Fibroblast of skin of right biceps (primary cell): ENCODE results near the gene RBM10.

ENCODE experiments used
- DNase-seq: peaks from one replicate; pipeline ENCODE4 v3.0.0-alpha.2; 2013

RBM10 gene

DNA sequence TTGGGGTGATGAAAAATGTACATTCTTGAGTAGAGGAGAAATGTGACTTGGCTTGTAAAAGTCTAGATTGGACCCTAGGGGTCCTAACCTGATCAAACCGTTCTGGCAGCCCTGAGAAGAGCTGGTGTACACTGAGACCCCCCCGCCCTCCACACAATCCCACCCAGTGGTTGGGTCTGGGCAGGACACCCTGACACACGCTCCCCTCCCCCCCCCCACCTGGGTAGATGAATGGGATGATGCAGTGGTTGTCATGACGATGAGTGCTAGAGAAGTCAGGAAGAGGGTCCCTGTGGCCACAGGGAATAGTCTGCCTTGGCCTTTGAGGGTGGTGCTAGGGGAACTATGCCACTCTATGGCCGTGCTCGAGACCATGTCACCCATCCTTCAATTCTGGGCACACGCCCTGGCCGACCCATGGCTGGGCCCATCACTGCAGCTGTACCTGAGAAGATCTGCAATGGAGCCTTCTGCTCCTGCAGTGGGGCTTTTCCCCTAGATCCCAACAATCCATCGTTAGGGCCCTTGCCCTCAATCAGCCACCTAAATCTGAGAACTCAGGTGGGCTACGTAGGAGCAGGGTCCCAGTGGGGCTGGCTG, 77.8 kb downstream of the RBM10 start:
- DNase-seq, result no peak

DNA sequence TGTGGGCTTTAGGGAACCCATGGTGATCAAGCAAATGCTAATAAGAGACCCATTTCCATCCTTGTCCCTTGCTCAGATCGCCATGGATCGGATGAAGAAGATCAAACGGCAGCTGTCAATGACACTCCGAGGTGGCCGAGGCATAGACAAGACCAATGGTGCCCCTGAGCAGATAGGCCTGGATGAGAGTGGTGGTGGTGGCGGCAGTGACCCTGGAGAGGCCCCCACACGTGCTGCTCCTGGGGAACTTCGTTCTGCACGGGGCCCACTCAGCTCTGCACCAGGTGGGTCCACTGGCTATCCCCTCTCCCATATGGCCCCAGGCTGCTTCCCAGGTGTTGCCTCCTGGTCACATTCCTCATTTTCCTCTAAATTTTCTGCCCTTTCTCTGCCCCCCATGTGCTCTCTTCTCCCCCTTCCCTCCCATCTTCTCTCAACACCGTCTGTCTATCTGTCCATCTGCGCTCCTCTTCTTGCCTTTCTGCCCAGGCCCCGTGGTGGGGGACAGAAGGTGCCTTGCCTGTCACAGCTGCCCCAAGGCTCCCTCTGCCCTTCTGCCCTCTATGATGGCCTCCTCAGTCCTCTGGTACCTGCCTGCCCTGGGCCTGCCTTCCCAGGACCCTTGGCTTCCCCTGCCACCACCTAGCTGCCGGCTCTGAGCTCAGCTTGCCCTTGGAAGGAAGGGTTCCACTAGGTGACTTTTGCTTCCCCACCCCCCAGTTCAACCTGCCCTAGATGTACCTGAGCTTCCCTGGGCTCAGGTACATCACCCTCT, 78.6 kb downstream of the RBM10 start:
- no peak for DNase-seq

DNA sequence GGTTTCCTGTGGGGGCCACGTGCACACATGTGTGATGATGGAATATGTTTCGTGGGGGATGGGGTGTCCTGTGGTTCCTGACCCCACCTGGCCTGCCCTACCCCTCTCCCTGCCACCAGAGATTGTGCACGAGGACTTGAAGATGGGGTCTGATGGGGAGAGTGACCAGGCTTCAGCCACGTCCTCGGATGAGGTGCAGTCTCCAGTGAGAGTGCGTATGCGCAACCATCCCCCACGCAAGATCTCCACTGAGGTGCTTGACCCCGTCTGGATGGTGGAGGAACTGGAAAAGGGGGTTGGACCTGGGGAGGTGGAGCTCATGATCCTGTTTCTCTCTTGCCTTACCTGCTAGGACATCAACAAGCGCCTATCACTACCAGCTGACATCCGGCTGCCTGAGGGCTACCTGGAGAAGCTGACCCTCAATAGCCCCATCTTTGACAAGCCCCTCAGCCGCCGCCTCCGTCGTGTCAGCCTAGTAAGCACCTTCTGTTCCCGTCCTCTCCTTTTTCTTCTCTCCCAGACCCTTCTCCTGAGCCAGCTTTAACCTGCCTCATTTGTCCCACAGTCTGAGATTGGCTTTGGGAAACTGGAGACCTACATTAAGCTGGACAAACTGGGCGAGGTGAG, 79.4 kb downstream of the RBM10 start:
- DNase-seq, result no peak

DNA sequence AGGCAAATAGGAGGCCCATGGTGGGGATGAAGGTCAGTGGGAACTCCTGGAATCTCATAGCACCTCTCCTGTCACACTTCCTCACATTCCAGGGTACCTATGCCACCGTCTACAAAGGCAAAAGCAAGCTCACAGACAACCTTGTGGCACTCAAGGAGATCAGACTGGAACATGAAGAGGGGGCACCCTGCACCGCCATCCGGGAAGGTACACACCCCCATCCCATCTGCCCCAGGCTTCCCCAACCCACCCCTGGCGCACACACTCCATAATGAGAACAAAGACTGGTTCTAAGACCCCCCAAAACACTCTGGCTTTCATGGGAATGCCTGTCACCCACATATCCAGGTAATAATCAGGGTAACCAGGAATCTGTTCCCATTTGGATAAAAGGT, 79.9 kb downstream of the RBM10 start:
- DNase-seq, result no peak

DNA sequence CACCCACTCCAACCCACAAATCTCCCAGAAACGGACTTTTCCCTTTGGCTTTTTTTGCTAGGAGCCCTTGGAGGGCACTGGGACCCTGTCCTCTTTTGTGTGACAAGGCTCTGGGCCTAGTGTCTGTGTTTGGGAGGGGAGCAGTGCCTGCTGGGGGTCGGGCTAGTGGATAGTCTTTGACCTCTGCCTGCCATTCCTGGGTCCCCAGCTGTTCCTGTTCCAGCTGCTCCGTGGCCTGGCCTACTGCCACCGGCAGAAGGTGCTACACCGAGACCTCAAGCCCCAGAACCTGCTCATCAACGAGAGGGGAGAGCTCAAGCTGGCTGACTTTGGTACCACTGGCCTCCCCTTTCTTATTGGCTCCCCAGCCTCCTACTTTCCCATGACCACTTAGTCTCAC, 81.0 kb downstream of the RBM10 start:
- DNase-seq, result no peak

DNA sequence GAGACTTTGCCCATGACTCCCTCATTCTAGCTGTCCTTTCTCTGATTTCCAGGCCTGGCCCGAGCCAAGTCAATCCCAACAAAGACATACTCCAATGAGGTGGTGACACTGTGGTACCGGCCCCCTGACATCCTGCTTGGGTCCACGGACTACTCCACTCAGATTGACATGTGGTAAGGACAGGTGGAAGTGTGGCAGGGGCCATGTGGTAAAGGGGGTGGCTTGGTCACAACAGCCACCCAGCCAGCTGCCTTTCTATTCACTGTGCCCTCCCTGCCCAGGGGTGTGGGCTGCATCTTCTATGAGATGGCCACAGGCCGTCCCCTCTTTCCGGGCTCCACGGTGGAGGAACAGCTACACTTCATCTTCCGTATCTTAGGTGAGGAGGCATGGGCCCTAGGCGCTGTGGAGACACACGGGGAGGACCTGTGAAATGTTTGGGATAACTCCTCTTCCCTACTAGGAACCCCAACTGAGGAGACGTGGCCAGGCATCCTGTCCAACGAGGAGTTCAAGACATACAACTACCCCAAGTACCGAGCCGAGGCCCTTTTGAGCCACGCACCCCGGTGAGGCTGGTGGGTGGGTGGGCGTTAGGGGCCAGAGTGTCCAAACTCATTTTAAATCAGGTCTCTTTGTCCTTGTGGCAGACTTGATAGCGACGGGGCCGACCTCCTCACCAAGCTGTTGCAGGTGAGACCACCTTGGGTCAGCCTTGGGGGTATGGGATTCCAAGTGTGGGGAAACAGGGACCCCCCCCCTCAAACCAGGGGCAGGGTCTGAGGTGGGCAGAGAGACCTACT, 81.7 kb downstream of the RBM10 start:
- DNase-seq, result no peak

DNA sequence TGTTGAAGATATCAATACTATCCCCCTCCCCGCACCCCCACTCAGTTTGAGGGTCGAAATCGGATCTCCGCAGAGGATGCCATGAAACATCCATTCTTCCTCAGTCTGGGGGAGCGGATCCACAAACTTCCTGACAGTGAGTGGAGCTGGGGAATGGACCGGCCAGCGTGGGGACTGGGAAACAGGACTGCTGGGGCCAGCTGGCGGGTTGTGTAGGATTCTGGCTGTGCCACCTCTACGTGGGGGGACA, 82.2 kb downstream of the RBM10 start:
- DNase-seq, result no peak

DNA sequence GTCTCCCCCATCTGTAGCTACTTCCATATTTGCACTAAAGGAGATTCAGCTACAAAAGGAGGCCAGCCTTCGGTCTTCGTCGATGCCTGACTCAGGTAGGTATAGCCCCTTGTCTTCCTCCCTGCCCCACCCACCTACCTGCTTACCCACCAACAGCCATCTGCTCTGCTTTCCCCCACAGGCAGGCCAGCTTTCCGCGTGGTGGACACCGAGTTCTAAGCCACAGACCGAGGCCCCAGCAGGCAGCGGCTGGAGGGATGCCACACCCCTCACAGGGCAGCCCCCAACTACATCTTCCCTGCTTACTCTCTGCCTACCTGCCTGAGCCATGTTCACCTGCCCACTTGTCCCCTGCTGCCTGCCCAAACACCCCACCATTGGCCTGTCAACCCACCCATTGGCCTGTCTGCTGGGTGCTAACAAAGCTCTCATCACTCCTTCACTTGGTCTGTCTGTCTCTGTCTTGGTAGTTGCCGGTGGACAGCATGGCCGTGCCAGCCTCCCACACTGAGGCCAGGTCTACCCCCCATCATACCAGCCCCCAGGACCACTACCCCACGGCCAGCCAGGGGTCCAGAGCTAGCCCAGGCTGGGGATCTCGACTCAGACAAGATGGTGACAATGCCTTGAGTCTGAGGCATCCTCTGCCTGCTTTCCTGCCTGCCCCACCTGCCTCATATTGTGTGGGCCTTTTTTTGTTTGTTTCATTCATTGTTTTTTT, 83.7 kb downstream of the RBM10 start:
- DNase-seq, result no peak

DNA sequence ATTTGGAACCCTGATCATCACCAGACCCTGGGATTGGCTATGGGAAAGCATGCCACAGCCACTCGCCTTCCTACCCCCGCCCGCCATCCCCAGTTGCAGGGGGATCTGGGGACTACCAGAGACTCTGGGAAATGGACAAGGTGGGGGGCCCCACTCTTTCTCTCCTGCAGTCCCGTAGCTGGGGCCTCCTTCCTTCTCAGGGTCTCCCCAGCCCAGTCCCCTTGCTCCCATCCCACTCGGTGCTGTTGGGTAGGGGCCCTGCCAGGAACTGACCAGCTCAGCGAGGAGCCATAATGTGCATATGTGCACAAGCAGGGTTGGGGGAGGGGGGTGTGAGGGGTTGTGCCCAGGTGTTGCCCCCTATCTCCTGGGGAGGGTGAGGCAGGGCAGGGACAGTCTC, 84.4 kb downstream of the RBM10 start:
- no peak for DNase-seq

DNA sequence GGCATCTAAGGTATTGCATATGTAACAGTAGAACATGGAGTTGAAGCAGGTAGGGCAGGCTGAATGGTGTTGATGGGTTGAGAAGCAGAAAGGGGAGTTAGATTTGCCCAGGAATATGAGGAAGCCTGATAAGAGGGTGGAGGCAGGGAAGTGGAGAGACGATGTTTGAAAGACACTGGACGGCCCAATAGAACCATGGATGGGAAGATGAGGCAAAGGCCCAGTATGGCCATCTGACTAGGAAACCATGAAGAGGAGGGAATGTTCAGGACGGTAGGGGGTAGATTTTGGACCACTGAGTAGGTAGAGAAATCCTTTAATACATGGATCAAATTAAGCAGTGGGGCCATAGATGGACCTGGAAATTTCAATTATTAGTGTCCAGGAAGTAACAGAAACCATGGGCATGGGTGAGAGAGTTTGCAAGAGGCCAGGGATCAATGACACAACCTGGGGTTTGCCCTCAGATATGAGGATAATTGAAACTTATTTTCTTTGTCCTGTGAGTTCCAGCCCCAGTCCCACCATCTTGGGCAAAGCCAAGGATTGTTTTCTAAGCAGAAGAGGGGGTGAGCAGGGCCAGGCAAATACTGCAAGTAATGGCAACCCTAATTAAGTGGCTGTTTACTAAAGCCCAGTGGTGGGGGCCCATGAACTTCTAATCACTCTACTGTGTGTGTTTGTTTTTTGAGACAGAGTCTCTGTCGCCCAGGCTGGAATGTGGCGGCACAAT, 85.3 kb downstream of the RBM10 start:
- DNase-seq, result no peak

DNA sequence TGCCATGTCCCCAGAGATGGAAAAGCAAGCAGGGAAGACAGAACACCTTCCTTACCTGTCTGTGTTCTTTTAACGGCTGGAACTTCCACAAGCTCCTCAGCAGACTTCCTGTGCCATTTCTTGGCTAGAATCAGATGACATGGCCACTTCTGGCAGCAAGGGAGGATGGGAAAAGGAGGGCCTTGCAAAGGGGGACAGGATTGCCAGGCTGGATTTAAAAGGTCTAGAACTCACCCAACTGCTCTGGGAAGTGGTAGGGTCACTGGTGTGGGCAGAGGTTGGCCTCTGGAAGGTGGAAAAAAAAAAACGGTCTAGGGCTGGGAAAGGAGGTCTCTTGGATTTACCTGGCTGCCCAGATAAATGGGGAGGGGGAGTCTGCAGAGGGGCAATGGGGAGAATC, 86.1 kb downstream of the RBM10 start:
- no peak for DNase-seq

DNA sequence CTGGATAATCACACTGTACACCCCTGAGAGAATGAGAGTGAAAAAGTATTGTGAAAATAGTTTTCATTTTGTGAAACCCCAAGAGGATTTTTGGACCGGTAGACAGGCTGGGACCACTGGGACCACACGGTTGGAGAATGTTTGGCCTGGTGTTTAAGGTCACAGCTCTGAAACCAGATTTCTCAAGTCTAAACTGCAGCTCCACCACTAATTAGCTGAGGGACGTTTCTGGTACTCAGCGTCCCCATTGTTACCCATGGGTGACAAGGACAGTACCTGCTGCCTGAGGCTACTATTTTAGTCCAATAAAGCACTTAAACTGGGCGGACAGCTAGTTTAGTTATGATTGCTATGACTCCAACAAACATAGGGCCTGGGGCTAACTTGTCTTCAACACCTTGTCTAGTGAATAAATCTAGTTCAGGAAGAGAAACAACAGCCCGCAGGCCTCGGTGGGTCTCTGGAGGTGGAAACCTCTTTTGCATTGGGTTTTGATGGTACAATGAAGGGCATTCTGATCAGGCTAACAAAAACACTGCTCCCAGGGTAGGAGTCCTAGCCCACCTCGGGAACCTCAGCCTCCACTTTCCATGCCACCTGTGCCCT, 87.3 kb downstream of the RBM10 start:
- DNase-seq, result no peak

DNA sequence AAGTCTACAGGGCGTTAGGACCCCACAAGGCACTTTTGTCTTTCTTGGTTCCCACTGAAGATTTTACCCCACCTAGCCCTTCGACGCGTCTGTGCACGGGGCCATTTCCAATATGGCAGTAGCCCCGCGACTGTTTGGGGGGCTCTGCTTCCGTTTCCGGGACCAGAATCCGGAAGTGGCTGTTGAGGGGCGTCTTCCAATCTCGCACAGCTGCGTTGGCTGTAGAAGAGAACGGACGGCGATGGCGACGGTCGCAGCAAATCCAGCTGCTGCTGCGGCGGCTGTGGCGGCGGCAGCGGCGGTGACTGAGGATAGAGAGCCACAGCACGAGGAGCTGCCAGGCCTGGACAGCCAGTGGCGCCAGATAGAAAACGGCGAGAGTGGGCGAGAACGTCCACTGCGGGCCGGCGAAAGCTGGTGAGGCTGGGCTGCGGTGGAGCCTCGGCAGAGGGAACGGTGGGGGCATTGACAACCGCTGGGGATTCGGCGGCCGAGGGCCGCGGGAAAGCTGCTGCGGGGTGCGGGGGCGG, 87.8 kb downstream of the RBM10 start, which contains the start of gene USP11:
Gene USP11 (plus strand): TSS at position 207 of the 530 bp plus-strand sequence. CDS start 35 bp downstream, at position 242.
- DNase-seq, result peak; percentile 67

DNA sequence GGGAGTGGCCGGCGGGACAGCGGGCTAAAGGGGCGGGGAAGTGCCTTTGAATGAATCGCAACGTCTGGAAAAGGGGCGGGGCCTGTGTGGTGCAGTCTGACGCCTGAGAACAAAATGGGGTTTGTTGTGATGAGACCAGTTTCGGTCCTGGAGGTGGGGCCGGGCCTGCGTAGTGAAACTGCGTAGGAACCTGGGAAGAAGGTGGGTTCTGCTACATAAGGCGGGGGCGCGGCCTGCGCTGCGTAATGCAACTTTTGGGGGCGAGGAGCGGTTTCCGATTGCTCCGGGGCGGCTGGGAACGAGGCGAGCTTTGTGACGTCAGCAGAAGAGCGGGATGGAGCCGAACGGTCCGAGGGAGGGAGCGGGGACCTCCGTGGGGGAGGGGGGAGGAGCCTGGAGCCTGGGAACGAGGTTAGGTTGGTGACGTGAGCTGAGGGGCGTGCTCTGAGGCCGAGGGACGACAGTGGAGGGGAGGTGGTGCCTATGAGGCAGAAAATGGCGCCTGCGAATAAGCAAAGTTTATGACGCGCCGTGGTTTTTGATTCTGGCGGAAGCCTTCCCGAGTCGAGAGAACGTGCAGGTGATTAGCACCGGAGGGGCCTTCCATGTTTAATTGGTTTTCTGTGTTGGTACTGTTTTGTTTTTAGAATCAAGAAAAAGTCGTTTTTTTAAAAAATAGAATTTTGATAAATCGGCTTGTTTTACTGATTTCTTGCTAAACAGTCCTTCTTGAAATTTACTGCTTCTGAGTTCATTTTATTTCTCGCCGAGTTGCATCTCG, 88.5 kb downstream of the RBM10 start:
- peak; percentile 95 for DNase-seq

DNA sequence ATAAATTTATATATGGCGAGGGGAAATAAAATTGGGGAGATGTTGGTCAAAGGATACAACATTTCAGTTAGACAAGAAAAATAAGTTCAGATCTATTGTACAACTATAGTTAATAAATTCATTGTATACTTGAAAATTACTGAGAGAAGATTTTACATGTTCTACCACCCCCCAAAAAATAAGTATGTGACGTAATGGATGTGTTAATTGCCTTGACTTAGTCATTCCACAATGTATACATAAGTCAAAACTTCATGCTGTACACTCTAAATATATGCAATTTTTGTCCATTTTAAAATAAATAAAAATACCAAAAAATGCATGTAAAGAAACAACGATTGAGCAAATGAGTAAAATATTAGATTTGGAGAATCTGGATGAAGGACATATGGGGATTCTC, 89.6 kb downstream of the RBM10 start:
- DNase-seq, result no peak

DNA sequence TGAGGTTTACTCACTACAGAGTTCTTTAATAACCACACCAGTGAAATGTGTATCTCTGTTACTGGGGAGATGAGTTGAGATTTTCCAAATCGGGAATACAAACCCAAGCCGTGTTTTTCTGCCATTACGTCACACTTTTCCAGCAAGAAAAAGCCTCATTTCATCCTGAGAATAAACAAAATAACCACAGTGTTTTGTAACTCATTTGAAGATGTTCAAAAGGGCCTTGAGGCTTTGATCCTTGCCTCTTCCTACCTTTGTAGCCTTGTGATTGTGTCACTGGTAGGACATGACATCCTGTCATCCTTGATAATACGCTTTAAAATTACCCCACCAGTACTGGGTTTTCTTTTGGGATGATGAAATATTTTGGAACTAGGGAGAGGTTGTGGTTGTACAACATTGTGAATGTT, 90.7 kb downstream of the RBM10 start:
- no peak for DNase-seq
